ENCODE results near the gene SLC25A21. TPM values are rescaled to one million over a fixed set of nuclear protein-coding genes. Genes with fewer than 3 reads are reported as not detected.
"Not testable (repeated sequence)": the region's sequence is repeated elsewhere in the genome, so short reads cannot be mapped to it uniquely, and the experiment has no call there.

SLC25A21 gene
- total RNA-seq, 1 experiment from 2014 or later, result 2.1 TPM

DNA sequence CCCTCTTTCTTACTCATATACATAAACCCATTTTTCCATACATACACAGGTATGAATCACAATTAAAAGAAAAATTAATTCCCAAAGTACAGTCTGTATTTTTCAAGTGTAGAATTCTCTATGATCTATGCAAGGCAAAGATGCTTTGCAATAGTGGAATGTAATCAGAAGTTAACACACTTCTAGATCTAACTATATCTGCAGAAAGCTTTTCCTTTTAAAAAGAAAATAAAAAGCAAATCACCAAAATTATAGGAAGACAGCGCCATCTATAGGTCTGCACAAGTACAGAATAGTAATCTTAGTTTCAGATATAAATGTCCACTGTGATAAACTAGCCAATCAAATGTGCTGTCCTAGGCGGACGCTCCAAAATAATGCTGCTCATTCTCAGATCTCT is 22.0 kb downstream of the SLC25A21 start:
- CTCF ChIA-PET, result no interaction called here
- in situ Hi-C loops (cut with HindIII; ENCODE audit: low pct_unique_long_range_greater_than_20kb, low sequenced_read_pairs), result no loop called here
- BruUV-seq (replicated peaks), result no TSS peak
- Histone ChIP-seq H3K27me3 (ENCODE audit: control insufficient read depth, insufficient read depth, low read length) (no peaks in the 10 kb centered on the region), H3K4me1 (ENCODE audit: control insufficient read depth, insufficient read depth, low read length) (no peaks in the 10 kb centered on the region), H3K36me3 (ENCODE audit: control insufficient read depth, insufficient read depth, low read length) (no peaks in the 10 kb centered on the region), H3K4me3 (ENCODE audit: low read depth in 2 of 2, low read length in 2 of 2) (no peak overlapping the region), H3K9me3 (ENCODE audit: control insufficient read depth, insufficient read depth, low read depth, low read length) (no peaks in the 10 kb centered on the region), H3K27ac (ENCODE audit: low read length) (no peak overlapping the region)
- TF ChIP-seq SIN3A (IDR thresholded peaks at IDR 0.05; ENCODE audit: borderline replicate concordance, insufficient read depth, low read depth, low read length), result no peak
- TF ChIP-seq, protein P1, sequence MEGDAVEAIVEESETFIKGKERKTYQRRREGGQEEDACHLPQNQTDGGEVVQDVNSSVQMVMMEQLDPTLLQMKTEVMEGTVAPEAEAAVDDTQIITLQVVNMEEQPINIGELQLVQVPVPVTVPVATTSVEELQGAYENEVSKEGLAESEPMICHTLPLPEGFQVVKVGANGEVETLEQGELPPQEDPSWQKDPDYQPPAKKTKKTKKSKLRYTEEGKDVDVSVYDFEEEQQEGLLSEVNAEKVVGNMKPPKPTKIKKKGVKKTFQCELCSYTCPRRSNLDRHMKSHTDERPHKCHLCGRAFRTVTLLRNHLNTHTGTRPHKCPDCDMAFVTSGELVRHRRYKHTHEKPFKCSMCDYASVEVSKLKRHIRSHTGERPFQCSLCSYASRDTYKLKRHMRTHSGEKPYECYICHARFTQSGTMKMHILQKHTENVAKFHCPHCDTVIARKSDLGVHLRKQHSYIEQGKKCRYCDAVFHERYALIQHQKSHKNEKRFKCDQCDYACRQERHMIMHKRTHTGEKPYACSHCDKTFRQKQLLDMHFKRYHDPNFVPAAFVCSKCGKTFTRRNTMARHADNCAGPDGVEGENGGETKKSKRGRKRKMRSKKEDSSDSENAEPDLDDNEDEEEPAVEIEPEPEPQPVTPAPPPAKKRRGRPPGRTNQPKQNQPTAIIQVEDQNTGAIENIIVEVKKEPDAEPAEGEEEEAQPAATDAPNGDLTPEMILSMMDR (IDR thresholded peaks at IDR 0.05), result peak; percentile 63; the same call in 1 of the 2 replicates
- ATAC-seq (no peak), DNase-seq (ENCODE audit: low read depth, low spot score) (no peak)
- POLR2A ChIA-PET, result interaction anchor here (0.6 to 0.7 kb wide), 2 partner anchors 18 to 597 kb away, joined by 3 to 22 read pairs; no protein-coding TSS in a partner anchor
- intact Hi-C loops (cut with micrococcal nuclease; ENCODE audit: unreplicated experiment), result loop anchor here (10.0 kb wide), 1 partner anchor 506 kb away; no protein-coding TSS in a partner anchor

DNA sequence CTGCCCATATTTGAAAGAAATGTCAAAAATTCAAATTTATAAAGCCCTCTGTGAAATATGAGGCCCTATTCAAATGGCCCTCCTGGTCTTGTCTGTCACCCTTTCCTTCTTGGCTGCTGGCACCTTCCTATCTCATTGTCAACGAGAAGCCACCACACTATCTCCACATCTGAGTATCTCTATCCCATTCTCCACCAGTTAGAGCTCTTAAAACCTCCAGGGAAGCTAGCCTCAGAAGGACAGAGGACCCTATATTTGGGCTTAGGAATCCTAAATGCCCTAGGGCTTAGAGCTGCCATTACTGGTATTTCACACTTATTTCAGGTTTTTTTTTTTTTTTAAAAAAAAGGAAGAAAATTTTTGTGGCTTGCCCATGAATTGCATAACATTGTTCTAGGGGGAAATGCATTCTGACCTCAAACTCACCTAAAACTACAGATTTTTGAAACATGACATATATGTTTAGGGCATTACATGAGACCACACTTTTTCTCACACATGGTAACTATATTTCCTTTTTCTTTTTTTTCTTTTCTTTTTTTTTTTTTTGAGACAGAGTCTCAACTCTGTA is 25.0 kb downstream of the SLC25A21 start:
- peaks cover 10% of the 10 kb centered on the region; the same call in 1 of the 2 replicates for H3K4me1 ChIP-seq (ENCODE audit: control insufficient read depth, insufficient read depth, low read length)
- in situ Hi-C loops (cut with HindIII; ENCODE audit: low pct_unique_long_range_greater_than_20kb, low sequenced_read_pairs) (no loop called here), intact Hi-C loops (cut with micrococcal nuclease; ENCODE audit: unreplicated experiment) (loop anchor here (5.0 to 10.0 kb wide), 4 partner anchors 143 to 595 kb away; partner anchors contain the start of gene PAX9)
- H3K36me3 ChIP-seq (ENCODE audit: control insufficient read depth, insufficient read depth, low read length), result no peaks in the 10 kb centered on the region
- TF ChIP-seq SIN3A (IDR thresholded peaks at IDR 0.05; ENCODE audit: borderline replicate concordance, insufficient read depth, low read depth, low read length), result no peak
- TF ChIP-seq, protein P2, sequence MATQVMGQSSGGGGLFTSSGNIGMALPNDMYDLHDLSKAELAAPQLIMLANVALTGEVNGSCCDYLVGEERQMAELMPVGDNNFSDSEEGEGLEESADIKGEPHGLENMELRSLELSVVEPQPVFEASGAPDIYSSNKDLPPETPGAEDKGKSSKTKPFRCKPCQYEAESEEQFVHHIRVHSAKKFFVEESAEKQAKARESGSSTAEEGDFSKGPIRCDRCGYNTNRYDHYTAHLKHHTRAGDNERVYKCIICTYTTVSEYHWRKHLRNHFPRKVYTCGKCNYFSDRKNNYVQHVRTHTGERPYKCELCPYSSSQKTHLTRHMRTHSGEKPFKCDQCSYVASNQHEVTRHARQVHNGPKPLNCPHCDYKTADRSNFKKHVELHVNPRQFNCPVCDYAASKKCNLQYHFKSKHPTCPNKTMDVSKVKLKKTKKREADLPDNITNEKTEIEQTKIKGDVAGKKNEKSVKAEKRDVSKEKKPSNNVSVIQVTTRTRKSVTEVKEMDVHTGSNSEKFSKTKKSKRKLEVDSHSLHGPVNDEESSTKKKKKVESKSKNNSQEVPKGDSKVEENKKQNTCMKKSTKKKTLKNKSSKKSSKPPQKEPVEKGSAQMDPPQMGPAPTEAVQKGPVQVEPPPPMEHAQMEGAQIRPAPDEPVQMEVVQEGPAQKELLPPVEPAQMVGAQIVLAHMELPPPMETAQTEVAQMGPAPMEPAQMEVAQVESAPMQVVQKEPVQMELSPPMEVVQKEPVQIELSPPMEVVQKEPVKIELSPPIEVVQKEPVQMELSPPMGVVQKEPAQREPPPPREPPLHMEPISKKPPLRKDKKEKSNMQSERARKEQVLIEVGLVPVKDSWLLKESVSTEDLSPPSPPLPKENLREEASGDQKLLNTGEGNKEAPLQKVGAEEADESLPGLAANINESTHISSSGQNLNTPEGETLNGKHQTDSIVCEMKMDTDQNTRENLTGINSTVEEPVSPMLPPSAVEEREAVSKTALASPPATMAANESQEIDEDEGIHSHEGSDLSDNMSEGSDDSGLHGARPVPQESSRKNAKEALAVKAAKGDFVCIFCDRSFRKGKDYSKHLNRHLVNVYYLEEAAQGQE (IDR thresholded peaks at IDR 0.05; ENCODE audit: insufficient read depth in 1 of 2, low read depth in 2 of 2, low read length in 1 of 2), result no peak
- TF ChIP-seq POLR2AphosphoS5 (IDR thresholded peaks at IDR 0.05; ENCODE audit: low read depth, low read length), result no peak
- TF ChIP-seq, protein P1 (IDR thresholded peaks at IDR 0.05), result no peak
- no peak for TF ChIP-seq TCF7L2 (IDR thresholded peaks at IDR 0.05; ENCODE audit: low read depth, low read length)
- CTCF ChIA-PET, result interaction anchor here (0.6 kb wide), 1 partner anchor 593 kb away, joined by 4 read pairs; no protein-coding TSS in a partner anchor
- POLR2A ChIA-PET, result no interaction called here
- H3K27me3 ChIP-seq (ENCODE audit: control insufficient read depth, insufficient read depth, low read length), result no peaks in the 10 kb centered on the region
- no TSS peak for BruUV-seq (replicated peaks)
- no peak for DNase-seq (ENCODE audit: low read depth, low spot score)
- no peak overlapping the region for H3K4me3 ChIP-seq (ENCODE audit: low read depth in 2 of 2, low read length in 2 of 2)
- no peak for ATAC-seq
- H3K9me3 ChIP-seq (ENCODE audit: control insufficient read depth, insufficient read depth, low read depth, low read length), result no peaks in the 10 kb centered on the region
- H3K27ac ChIP-seq (ENCODE audit: low read length), result no peak overlapping the region

- H3K36me3 ChIP-seq (ENCODE audit: control insufficient read depth, insufficient read depth, low read length); H3K27me3 ChIP-seq (ENCODE audit: control insufficient read depth, insufficient read depth, low read length); ATAC-seq; in situ Hi-C loops (cut with HindIII; ENCODE audit: low pct_unique_long_range_greater_than_20kb, low sequenced_read_pairs); H3K27ac ChIP-seq (ENCODE audit: low read length); H3K9me3 ChIP-seq (ENCODE audit: control insufficient read depth, insufficient read depth, low read depth, low read length); DNase-seq (ENCODE audit: low read depth, low spot score); H3K4me3 ChIP-seq (ENCODE audit: low read depth in 2 of 2, low read length in 2 of 2); BruUV-seq (replicated peaks); POLR2A ChIA-PET; CTCF ChIA-PET: not testable (repeated sequence)
- intact Hi-C loops (cut with micrococcal nuclease; ENCODE audit: unreplicated experiment), result loop anchor here (5.0 to 10.0 kb wide), 4 partner anchors 142 to 594 kb away; partner anchors contain the start of gene PAX9
- H3K4me1 ChIP-seq (ENCODE audit: control insufficient read depth, insufficient read depth, low read length), result peaks cover 11% of the 10 kb centered on the region; the same call in 1 of the 2 replicates
Measured at GRCh38 chr14:37146438-37146837, 26.0 kb downstream of the SLC25A21 start.
